Lower leg skin (tissue), 3 donors: ENCODE results near the gene TPTE.
"Not testable (repeated sequence)": the region's sequence is repeated elsewhere in the genome, so short reads cannot be mapped to it uniquely, and the experiment has no call there.

Experiments used
- POLR2A ChIP-seq, 2 donors: fragments of 450-650 bp; IDR thresholded peaks; one replicate each; pipeline ENCODE4 v1.6.1; 2016 to 2017; ENCODE audit warnings: antibody characterized with exemption in 2 of 2, mild to moderate bottlenecking in 1 of 2, moderate library complexity in 1 of 2
- TF ChIP-seq, protein P1 (sequence below), 3 donors: fragments of 450-650 bp; IDR thresholded peaks; one replicate each; pipeline ENCODE4 v1.5.1; 2016; ENCODE audit warnings: antibody characterized with exemption in 3 of 3, mild to moderate bottlenecking in 3 of 3, moderate library complexity in 2 of 3

DNA sequence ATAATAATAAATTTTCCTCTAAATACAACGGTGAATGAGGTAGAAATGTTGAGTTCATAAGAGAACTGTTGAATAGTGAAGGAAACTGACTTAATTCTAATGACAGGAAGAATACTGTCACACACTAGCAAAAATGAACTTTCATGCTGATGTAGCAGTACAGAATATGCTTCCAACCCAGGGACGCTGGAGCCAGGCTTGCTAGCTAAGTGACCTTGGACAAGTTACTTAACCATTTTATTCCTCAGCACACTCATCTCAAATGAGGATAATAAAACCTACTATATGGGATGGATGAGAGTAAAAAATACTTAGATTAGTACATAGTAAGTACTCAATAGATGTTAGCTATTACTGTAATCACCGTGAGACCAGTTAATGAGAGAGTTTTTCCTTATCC lies 36.5 kb upstream of the TPTE start:
- TF ChIP-seq, protein P1, sequence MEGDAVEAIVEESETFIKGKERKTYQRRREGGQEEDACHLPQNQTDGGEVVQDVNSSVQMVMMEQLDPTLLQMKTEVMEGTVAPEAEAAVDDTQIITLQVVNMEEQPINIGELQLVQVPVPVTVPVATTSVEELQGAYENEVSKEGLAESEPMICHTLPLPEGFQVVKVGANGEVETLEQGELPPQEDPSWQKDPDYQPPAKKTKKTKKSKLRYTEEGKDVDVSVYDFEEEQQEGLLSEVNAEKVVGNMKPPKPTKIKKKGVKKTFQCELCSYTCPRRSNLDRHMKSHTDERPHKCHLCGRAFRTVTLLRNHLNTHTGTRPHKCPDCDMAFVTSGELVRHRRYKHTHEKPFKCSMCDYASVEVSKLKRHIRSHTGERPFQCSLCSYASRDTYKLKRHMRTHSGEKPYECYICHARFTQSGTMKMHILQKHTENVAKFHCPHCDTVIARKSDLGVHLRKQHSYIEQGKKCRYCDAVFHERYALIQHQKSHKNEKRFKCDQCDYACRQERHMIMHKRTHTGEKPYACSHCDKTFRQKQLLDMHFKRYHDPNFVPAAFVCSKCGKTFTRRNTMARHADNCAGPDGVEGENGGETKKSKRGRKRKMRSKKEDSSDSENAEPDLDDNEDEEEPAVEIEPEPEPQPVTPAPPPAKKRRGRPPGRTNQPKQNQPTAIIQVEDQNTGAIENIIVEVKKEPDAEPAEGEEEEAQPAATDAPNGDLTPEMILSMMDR (IDR thresholded peaks at IDR 0.05) = not testable (repeated sequence)
- not testable (repeated sequence) for TF ChIP-seq POLR2A (IDR thresholded peaks at IDR 0.05)
